Neural cell (in vitro differentiated cells): ENCODE results near the gene ARHGEF12. TPM values are rescaled to one million over a fixed set of nuclear protein-coding genes. Genes with fewer than 3 reads are reported as not detected.
A peak's percentile ranks its signal among the peaks of the same experiment; 100 is the strongest.

Experiments used
- H2AFZ ChIP-seq: fragments of 200-600, 300-800 bp; sonication (generic), shearing (Covaris generic); 2 replicates; pipeline ENCODE4 v1.6.0; 2014; ENCODE audit warnings: low read depth, mild to moderate bottlenecking, antibody characterized with exemption, low read length, moderate library complexity
- H3F3A ChIP-seq: fragments of 200-600 bp; shearing (Covaris generic); 2 replicates; pipeline ENCODE4 v1.6.1; 2016; ENCODE audit warnings: mild to moderate bottlenecking, moderate library complexity, mixed read lengths, antibody characterized with exemption, low read length; ENCODE audit not compliant: insufficient read depth, poor library complexity, severe bottlenecking
- H3K27ac ChIP-seq: fragments of 200-600, 300-800 bp; sonication (generic), shearing (Covaris generic); 2 replicates; pipeline ENCODE4 v1.5.1; 2014; ENCODE audit warnings: mild to moderate bottlenecking, low read length, moderate library complexity
- H3K27me3 ChIP-seq: fragments of 300-800, 200-600 bp; sonication (generic), shearing (Covaris generic); 2 replicates; pipeline ENCODE4 v1.6.0; 2014; ENCODE audit warnings: mild to moderate bottlenecking, low read depth, low read length, moderate library complexity; ENCODE audit not compliant: insufficient read depth
- H3K36me3 ChIP-seq: fragments of 300-800, 200-600 bp; sonication (generic), shearing (Covaris generic); 2 replicates; pipeline ENCODE4 v1.5.1; 2014; ENCODE audit warnings: mild to moderate bottlenecking, antibody characterized with exemption, low read length, moderate library complexity; ENCODE audit not compliant: insufficient read depth
- H3K4me2 ChIP-seq: fragments of 300-800, 200-600 bp; sonication (generic), shearing (Covaris generic); 2 replicates; pipeline ENCODE4 v1.6.0; 2014; ENCODE audit warnings: mild to moderate bottlenecking, low read length
- H3K4me3 ChIP-seq: fragments of 300-800, 200-600 bp; sonication (generic), shearing (Covaris generic); 2 replicates; pipeline ENCODE4 v1.5.1; 2014; ENCODE audit warnings: mild to moderate bottlenecking, low read length, moderate library complexity
- H3K79me2 ChIP-seq: fragments of 200-600 bp; shearing (Covaris generic); replicated peaks from 2 replicates; pipeline ENCODE4 v1.6.0; 2014; ENCODE audit warnings: mild to moderate bottlenecking, low read length, moderate library complexity; ENCODE audit not compliant: insufficient read depth
- H3K9ac ChIP-seq: fragments of 300-800, 200-600 bp; sonication (generic), shearing (Covaris generic); 2 replicates; pipeline ENCODE4 v1.6.1; 2016; ENCODE audit warnings: mild to moderate bottlenecking, low read length, mixed read lengths
- H3K9me2 ChIP-seq: fragments of 200-600 bp; shearing (Covaris generic); 2 replicates; pipeline ENCODE4 v1.6.1; 2016; ENCODE audit warnings: mild to moderate bottlenecking, low read length, mixed read lengths; ENCODE audit not compliant: insufficient read depth
- H3K9me3 ChIP-seq: fragments of 200-600, 300-800 bp; sonication (generic), shearing (Covaris generic); 2 replicates; pipeline ENCODE4 v1.6.1; 2016; ENCODE audit warnings: mild to moderate bottlenecking, mixed run types, low read length, moderate library complexity, mixed read lengths
- H4K20me1 ChIP-seq: fragments of 200-600 bp; shearing (Covaris generic); 2 replicates; pipeline ENCODE4 v1.6.1; 2016; ENCODE audit warnings: mild to moderate bottlenecking, mixed run types; ENCODE audit not compliant: insufficient read depth
- CTCF ChIP-seq: fragments of 450-650 bp; IDR thresholded peaks from 2 replicates; pipeline ENCODE4 v1.5.1; 2014; ENCODE audit warnings: antibody characterized with exemption, mild to moderate bottlenecking, moderate library complexity; ENCODE audit not compliant: poor library complexity, severe bottlenecking
- EP300 ChIP-seq: fragments of 450-650 bp; conservative IDR thresholded peaks from 2 replicates; pipeline ENCODE4 v1.6.1; 2014; ENCODE audit warnings: antibody characterized with exemption, mild to moderate bottlenecking, moderate library complexity; ENCODE audit not compliant: poor library complexity, severe bottlenecking
- EZH2 ChIP-seq: fragments of 200-600, 300-800 bp; shearing (Covaris generic), sonication (generic); IDR thresholded peaks from 2 replicates; pipeline ENCODE4 v1.6.1; 2014; ENCODE audit warnings: antibody characterized with exemption, low read length, borderline replicate concordance, mild to moderate bottlenecking; ENCODE audit not compliant: insufficient read depth, poor library complexity, severe bottlenecking
- MXI1 ChIP-seq: fragments of 450-650 bp; conservative IDR thresholded peaks from 2 replicates; pipeline ENCODE4 v1.6.1; 2014; ENCODE audit warnings: antibody characterized with exemption, mild to moderate bottlenecking; ENCODE audit not compliant: poor library complexity, severe bottlenecking
- POLR2AphosphoS5 ChIP-seq: IDR thresholded peaks from 2 replicates; pipeline ENCODE4 v1.6.1; 2012
- RAD21 ChIP-seq: fragments of 450-650 bp; conservative IDR thresholded peaks from 2 replicates; pipeline ENCODE4 v1.6.1; 2014; ENCODE audit warnings: antibody characterized with exemption, mild to moderate bottlenecking, moderate library complexity
- SMC3 ChIP-seq: fragments of 450-650 bp; conservative IDR thresholded peaks from 2 replicates; pipeline ENCODE4 v1.6.1; 2014; ENCODE audit warnings: antibody characterized with exemption, mild to moderate bottlenecking, moderate library complexity; ENCODE audit not compliant: poor library complexity
- TAF1 ChIP-seq: IDR thresholded peaks from 2 replicates; pipeline ENCODE4 v1.6.1; 2012; ENCODE audit warnings: low read depth
- polyA plus RNA-seq: library from polyadenylated mRNA; depleted of rRNA; stranded (reverse); fragments of >200 nt; gene quantifications from 2 replicates; pipeline ENCODE4 v1.2.3, GENCODE V29; 2014
- TF ChIP-seq, protein P1 (sequence below): IDR thresholded peaks from 2 replicates; pipeline ENCODE4 v1.6.1; 2012; ENCODE audit warnings: borderline replicate concordance

The ARHGEF12 gene
- polyA plus RNA-seq, 1 donor from 2014 or later: 93.4 TPM

- H3K4me2 ChIP-seq: no peak overlapping the region
- H3K79me2 ChIP-seq: peaks cover 99% of the 10 kb centered on the region
- peaks cover 3% of the 10 kb centered on the region for H3F3A ChIP-seq
- H4K20me1 ChIP-seq: peaks cover 7% of the 10 kb centered on the region
- TF ChIP-seq SMC3 (no peak), CTCF (no peak), RAD21 (no peak), TAF1 (no peak), POLR2AphosphoS5 (no peak), EP300 (no peak), MXI1 (no peak), EZH2 (no peak)
- TF ChIP-seq, protein P1, sequence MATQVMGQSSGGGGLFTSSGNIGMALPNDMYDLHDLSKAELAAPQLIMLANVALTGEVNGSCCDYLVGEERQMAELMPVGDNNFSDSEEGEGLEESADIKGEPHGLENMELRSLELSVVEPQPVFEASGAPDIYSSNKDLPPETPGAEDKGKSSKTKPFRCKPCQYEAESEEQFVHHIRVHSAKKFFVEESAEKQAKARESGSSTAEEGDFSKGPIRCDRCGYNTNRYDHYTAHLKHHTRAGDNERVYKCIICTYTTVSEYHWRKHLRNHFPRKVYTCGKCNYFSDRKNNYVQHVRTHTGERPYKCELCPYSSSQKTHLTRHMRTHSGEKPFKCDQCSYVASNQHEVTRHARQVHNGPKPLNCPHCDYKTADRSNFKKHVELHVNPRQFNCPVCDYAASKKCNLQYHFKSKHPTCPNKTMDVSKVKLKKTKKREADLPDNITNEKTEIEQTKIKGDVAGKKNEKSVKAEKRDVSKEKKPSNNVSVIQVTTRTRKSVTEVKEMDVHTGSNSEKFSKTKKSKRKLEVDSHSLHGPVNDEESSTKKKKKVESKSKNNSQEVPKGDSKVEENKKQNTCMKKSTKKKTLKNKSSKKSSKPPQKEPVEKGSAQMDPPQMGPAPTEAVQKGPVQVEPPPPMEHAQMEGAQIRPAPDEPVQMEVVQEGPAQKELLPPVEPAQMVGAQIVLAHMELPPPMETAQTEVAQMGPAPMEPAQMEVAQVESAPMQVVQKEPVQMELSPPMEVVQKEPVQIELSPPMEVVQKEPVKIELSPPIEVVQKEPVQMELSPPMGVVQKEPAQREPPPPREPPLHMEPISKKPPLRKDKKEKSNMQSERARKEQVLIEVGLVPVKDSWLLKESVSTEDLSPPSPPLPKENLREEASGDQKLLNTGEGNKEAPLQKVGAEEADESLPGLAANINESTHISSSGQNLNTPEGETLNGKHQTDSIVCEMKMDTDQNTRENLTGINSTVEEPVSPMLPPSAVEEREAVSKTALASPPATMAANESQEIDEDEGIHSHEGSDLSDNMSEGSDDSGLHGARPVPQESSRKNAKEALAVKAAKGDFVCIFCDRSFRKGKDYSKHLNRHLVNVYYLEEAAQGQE: no peak
- H3K9me2 ChIP-seq: no peaks in the 10 kb centered on the region
- peaks cover 3% of the 10 kb centered on the region for H3K36me3 ChIP-seq
- no peaks in the 10 kb centered on the region for H3K9me3 ChIP-seq
- H3K4me3 ChIP-seq: peak overlapping the region; percentile 30
- no peaks in the 10 kb centered on the region for H3K27me3 ChIP-seq
- H3K9ac ChIP-seq: no peak overlapping the region
- no peak overlapping the region for H3K27ac ChIP-seq
- H2AFZ ChIP-seq: no peak overlapping the region
Observed at GRCh38 chr11:120389693-120390584, 53.7 kb downstream of the ARHGEF12 start.

GRCh38 chr11:120390585-120390922 is 54.3 kb downstream of the ARHGEF12 start:
- Histone ChIP-seq H3K27me3 (no peaks in the 10 kb centered on the region), H3K9me3 (no peaks in the 10 kb centered on the region), H3K4me3 (peak overlapping the region; percentile 30), H3K9me2 (no peaks in the 10 kb centered on the region), H2AFZ (no peak overlapping the region), H3K4me2 (no peak overlapping the region), H3K27ac (no peak overlapping the region), H3F3A (peaks cover 3% of the 10 kb centered on the region), H4K20me1 (peaks cover 7% of the 10 kb centered on the region), H3K79me2 (peaks cover 98% of the 10 kb centered on the region), H3K36me3 (peaks cover 3% of the 10 kb centered on the region), H3K9ac (no peak overlapping the region)
- TF ChIP-seq RAD21: no peak
- TF ChIP-seq EZH2: no peak

DNA sequence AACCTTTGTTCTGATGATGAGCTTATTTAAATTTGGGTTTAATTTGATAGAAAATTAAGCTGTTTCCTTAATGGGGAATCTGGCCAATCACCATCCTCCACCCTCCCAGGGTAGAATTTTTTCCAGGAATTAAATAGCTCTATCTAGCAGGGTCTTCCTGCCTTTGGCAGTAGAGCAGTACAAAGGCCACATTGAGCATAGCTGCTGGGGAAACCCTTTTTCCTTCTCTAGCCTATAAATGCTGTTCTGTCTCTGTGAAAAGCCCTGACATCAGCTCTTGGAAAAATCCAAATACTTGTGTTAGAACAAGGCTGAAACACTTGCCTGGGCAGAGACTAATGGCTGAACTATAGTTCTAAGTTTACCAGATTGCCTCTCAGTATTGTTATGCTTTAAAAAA is 55.1 kb downstream of the ARHGEF12 start:
- Histone ChIP-seq H3K9me3 (no peaks in the 10 kb centered on the region), H3K9ac (no peak overlapping the region), H3F3A (peaks cover 3% of the 10 kb centered on the region), H3K36me3 (peaks cover 5% of the 10 kb centered on the region), H3K9me2 (no peaks in the 10 kb centered on the region), H3K4me3 (peak overlapping the region; percentile 32), H4K20me1 (peaks cover 7% of the 10 kb centered on the region), H3K4me2 (no peak overlapping the region), H3K27ac (no peak overlapping the region), H2AFZ (no peak overlapping the region), H3K79me2 (peaks cover 97% of the 10 kb centered on the region), H3K27me3 (no peaks in the 10 kb centered on the region)
- no peak for TF ChIP-seq MXI1
- no peak for TF ChIP-seq CTCF
- TF ChIP-seq TAF1: no peak
- no peak for TF ChIP-seq SMC3
- TF ChIP-seq POLR2AphosphoS5: no peak
- TF ChIP-seq, protein P1: no peak
- TF ChIP-seq RAD21: no peak
- TF ChIP-seq EP300: no peak
- TF ChIP-seq EZH2: no peak
